Right lobe of liver (tissue), 6 donors: ENCODE data around the gene DYNC1I1. TPM values are rescaled to one million over a fixed set of nuclear protein-coding genes. Genes with fewer than 3 reads are reported as not detected.

ENCODE experiments used
- ATAC-seq, 4 donors: fragments of 200-7000 bp; cut with Tn5 transposase; one replicate each; pipeline ENCODE4 v1.9.1; 2020; ENCODE audit warnings: mild to moderate bottlenecking in 4 of 4, moderate library complexity in 4 of 4
- DNase-seq, 3 donors: peaks; one replicate each; pipeline ENCODE4 v3.0.0-alpha.2; 2020
- H3K27ac ChIP-seq, 3 donors: fragments of 200-600 bp; one replicate each; pipeline ENCODE4 v1.8.0; 2022
- H3K27me3 ChIP-seq, 2 donors: fragments of 200-600 bp; one replicate each; pipeline ENCODE4 v1.8.0; 2022
- H3K36me3 ChIP-seq, 4 donors: fragments of 200-600 bp; sonication (generic) in 1 of 4; one replicate each; pipeline versions ENCODE4 v1.5.1 to v1.8.0; 2017 to 2022; ENCODE audit warnings: control low read depth in 1 of 4
- H3K4me1 ChIP-seq, 4 donors: fragments of 200-600 bp; sonication (generic) in 1 of 4; one replicate each; pipeline versions ENCODE4 v1.5.1 to v1.8.0; 2017 to 2022; ENCODE audit warnings: control low read depth in 1 of 4
- H3K4me3 ChIP-seq, 3 donors: fragments of 200-600 bp; one replicate each; pipeline ENCODE4 v1.8.0; 2022
- H3K9me3 ChIP-seq, 4 donors: fragments of 200-600 bp; sonication (generic) in 1 of 4; one replicate each; pipeline versions ENCODE4 v1.5.1 to v1.8.0; 2017 to 2022; ENCODE audit warnings: control low read depth in 1 of 4
- POLR2A ChIP-seq: fragments of 450-650 bp; IDR thresholded peaks from one replicate; pipeline ENCODE4 v1.6.1; 2017; ENCODE audit warnings: antibody characterized with exemption, mild to moderate bottlenecking
- WGBS: methylation state at CpG from one replicate; pipeline ENCODE4 v1.1.6; 2018; ENCODE audit warnings: low coverage, low lambda C conversion rate; ENCODE audit not compliant: insufficient coverage; ENCODE audit errors: missing lambda C conversion rate; 5-methylcytosine and 5-hydroxymethylcytosine counted together
- intact Hi-C, 2 donors: fragments of 100-400 bp; cut with DNase I; formaldehyde crosslinking; loops; one replicate each; pipeline versions ENCODE4 v1.11.2 to v1.14.1; 2022
- total RNA-seq, 6 experiments: library from RNA; depleted of rRNA in 2 of 6; stranded (reverse); fragments of >200 nt in 2 of 6; fragmentation: NEBNext Ultra II Directional in 3 of 6; extraction: Animal tissue kit (Norgen Biotek cat#: 25700) in 3 of 6; gene quantifications; one replicate each; pipeline versions ENCODE4 v1.1.0 to v1.2.4, GENCODE V29; 2016 to 2023
- TF ChIP-seq, protein P1 (sequence below), 4 donors: fragments of 200-600 bp in 3 of 4; fragments of 450-650 bp in 1 of 4; IDR thresholded peaks; one replicate each; pipeline versions ENCODE4 v1.5.1 to v1.8.0; 2016 to 2022; ENCODE audit warnings: antibody characterized with exemption in 4 of 4, mild to moderate bottlenecking in 2 of 4
- donor health status: DM: no; HTN: yes; CAD: no.
- donor health status: DM: no; HTN: no; CAD: no.
- donor health status: DM: no; HTN: no; CAD: no.
- donor health status: DM: no; HTN: yes; CAD: no.
- donor health status: DM: no; HTN: yes; CAD: no.

The DYNC1I1 gene
- total RNA-seq, 6 experiments from 2014 or later: 0.09 to 1.1 (median 0.62) TPM

DNA sequence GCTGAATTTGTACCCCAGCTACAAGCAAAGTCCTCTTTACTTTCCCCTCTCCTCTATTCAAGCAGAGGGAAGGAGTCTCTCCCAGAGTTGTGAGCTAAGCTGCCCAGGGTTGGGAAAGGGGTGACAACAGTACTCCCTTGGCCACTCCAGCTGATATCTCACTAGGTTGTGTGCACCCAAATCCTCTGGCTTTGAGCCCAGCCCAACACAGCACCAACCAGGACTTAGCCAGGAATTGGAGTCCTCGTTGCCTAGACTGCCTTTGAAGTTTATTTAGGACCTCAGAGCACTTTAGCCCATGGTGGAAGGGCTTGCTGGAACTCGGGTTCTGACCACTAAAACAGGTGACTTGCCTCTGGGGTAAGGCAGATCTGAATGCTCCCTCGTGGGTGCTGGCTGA, 35.7 kb upstream of the DYNC1I1 start:
- DNase-seq: no peak
- no peaks in the 10 kb centered on the region for H3K4me1 ChIP-seq
- H3K27ac ChIP-seq: no peak overlapping the region
- no peak for ATAC-seq
- no CpG with 5 or more reads among the region's 3 CpGs for WGBS
- no peak for TF ChIP-seq POLR2A
- TF ChIP-seq, protein P1, sequence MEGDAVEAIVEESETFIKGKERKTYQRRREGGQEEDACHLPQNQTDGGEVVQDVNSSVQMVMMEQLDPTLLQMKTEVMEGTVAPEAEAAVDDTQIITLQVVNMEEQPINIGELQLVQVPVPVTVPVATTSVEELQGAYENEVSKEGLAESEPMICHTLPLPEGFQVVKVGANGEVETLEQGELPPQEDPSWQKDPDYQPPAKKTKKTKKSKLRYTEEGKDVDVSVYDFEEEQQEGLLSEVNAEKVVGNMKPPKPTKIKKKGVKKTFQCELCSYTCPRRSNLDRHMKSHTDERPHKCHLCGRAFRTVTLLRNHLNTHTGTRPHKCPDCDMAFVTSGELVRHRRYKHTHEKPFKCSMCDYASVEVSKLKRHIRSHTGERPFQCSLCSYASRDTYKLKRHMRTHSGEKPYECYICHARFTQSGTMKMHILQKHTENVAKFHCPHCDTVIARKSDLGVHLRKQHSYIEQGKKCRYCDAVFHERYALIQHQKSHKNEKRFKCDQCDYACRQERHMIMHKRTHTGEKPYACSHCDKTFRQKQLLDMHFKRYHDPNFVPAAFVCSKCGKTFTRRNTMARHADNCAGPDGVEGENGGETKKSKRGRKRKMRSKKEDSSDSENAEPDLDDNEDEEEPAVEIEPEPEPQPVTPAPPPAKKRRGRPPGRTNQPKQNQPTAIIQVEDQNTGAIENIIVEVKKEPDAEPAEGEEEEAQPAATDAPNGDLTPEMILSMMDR (IDR thresholded peaks at IDR 0.05): no peak
- intact Hi-C loops: no loop called here
- H3K27me3 ChIP-seq: no peaks in the 10 kb centered on the region
- no peaks in the 10 kb centered on the region for H3K36me3 ChIP-seq
- no peaks in the 10 kb centered on the region for H3K9me3 ChIP-seq
- no peak overlapping the region for H3K4me3 ChIP-seq

DNA sequence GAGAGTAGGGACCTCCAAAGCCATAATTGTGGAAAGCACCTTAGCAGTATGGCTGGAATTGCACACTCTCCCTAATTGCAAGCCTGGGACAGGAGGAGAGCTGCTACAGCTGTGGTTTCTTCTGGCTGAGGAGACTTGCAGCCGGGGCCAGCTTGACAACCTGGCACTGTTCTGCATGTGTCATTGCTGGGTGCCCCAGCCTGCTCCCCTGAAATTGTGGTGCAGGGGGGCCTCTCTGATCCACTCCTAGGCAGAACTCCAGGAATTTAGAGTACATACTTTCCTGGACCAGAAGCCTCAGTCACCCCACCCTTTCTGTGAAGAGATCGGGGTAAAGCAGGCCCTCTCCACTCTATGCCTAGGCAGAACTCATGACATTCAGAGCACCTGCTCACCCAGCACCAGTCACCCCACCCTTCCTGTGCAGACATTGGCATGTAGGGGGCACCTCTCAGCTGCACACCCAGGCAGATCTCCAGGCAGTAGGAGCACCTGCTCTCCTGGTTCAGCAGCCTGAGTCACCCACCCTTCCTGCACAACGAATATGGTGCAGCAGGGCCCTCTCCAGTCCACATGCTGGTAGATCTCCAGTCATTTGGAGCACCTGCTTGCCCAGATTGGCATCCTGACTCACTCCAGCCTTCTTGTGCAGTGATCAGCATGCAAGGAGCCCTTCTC, 34.4 kb upstream of the DYNC1I1 start:
- no peak overlapping the region for H3K27ac ChIP-seq
- no peaks in the 10 kb centered on the region for H3K9me3 ChIP-seq
- no peaks in the 10 kb centered on the region for H3K4me1 ChIP-seq
- TF ChIP-seq POLR2A: no peak
- TF ChIP-seq, protein P1 (IDR thresholded peaks at IDR 0.05): no peak
- ATAC-seq: peak in 1 of 4 donors; percentile 24
- DNase-seq: no peak
- no peak overlapping the region for H3K4me3 ChIP-seq
- WGBS: 100% methylated on average over 1 of the region's 3 CpGs
- H3K36me3 ChIP-seq: no peaks in the 10 kb centered on the region
- intact Hi-C loops: no loop called here
- H3K27me3 ChIP-seq: no peaks in the 10 kb centered on the region

GRCh38 chr7:95749044-95749443, 23.3 kb upstream of the DYNC1I1 start:
- peak; percentile 37 to 78 (median 61) for ATAC-seq
- TF ChIP-seq POLR2A: no peak
- TF ChIP-seq, protein P1 (IDR thresholded peaks at IDR 0.05): no peak

DNA sequence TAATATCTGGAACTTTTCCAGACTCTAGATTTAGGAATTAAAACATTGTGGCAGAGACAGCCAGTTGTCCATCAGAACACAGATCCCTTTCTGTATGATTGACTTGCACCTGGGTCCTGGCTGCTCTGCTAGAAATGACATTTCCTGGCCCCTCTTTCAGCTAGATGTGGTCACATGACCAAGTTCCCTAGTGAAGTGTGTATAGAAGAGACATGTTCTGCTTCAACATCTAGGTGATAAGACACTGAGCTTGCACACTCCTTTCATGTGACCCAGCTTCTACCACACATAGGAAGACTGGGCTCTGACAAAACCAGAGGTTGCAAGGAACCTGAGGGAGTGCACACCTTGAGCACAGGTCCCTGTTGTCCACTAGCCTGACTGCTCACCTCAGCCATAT, 22.8 kb upstream of the DYNC1I1 start:
- peak in 3 of 4 donors; percentile 39 to 61 (median 42) for ATAC-seq
- no peaks in the 10 kb centered on the region for H3K9me3 ChIP-seq
- no peak overlapping the region for H3K27ac ChIP-seq
- no peaks in the 10 kb centered on the region for H3K27me3 ChIP-seq
- no peak for DNase-seq
- intact Hi-C loops: no loop called here
- H3K4me3 ChIP-seq: no peak overlapping the region
- peaks cover 0 to 14% (median 0%) of the 10 kb centered on the region in 4 donors for H3K4me1 ChIP-seq
- no peaks in the 10 kb centered on the region for H3K36me3 ChIP-seq
- TF ChIP-seq POLR2A: no peak
- TF ChIP-seq, protein P1 (IDR thresholded peaks at IDR 0.05): no peak

More at GRCh38 chr7:95749044-95749443, 23.3 kb upstream of the DYNC1I1 start:
- H3K27ac ChIP-seq: no peak overlapping the region
- 21% methylated on average over 3 of the region's 3 CpGs for WGBS
- DNase-seq: no peak
- no peaks in the 10 kb centered on the region for H3K27me3 ChIP-seq
- H3K9me3 ChIP-seq: no peaks in the 10 kb centered on the region
- peaks cover 0 to 14% (median 0%) of the 10 kb centered on the region in 4 donors for H3K4me1 ChIP-seq
- intact Hi-C loops: no loop called here
- no peaks in the 10 kb centered on the region for H3K36me3 ChIP-seq
- H3K4me3 ChIP-seq: no peak overlapping the region

GRCh38 chr7:95753440-95753839, 18.9 kb upstream of the DYNC1I1 start:
- intact Hi-C loops: no loop called here
- no peaks in the 10 kb centered on the region for H3K36me3 ChIP-seq
- TF ChIP-seq POLR2A: no peak
- TF ChIP-seq, protein P1 (IDR thresholded peaks at IDR 0.05): no peak
- peaks cover 0 to 14% (median 0%) of the 10 kb centered on the region in 4 donors for H3K4me1 ChIP-seq
- ATAC-seq: no peak
- no peak overlapping the region for H3K27ac ChIP-seq
- DNase-seq: no peak
- no peak overlapping the region for H3K4me3 ChIP-seq
- H3K9me3 ChIP-seq: no peaks in the 10 kb centered on the region
- H3K27me3 ChIP-seq: no peaks in the 10 kb centered on the region
